Upper lobe of right lung (tissue), 1 donor: Measurements from ENCODE around the gene KHNYN. TPM values are rescaled to one million over a fixed set of nuclear protein-coding genes. Genes with fewer than 3 reads are reported as not detected.
"Not testable (repeated sequence)": the region's sequence is repeated elsewhere in the genome, so short reads cannot be mapped to it uniquely, and the experiment has no call there.

ENCODE experiments used
- ATAC-seq: fragments of 200-7000 bp; cut with Tn5 transposase; one replicate; pipeline ENCODE4 v1.9.1; 2020; ENCODE audit warnings: mild to moderate bottlenecking, moderate library complexity
- DNase-seq: peaks from one replicate; pipeline ENCODE4 v3.0.0-alpha.2; 2020
- H3K27ac ChIP-seq: fragments of 200-600 bp; one replicate; pipeline ENCODE4 v1.8.0; 2022
- H3K27me3 ChIP-seq: fragments of 200-600 bp; one replicate; pipeline ENCODE4 v1.8.0; 2022; ENCODE audit warnings: mild to moderate bottlenecking
- H3K36me3 ChIP-seq: fragments of 200-600 bp; one replicate; pipeline ENCODE4 v1.8.0; 2022
- H3K4me1 ChIP-seq: fragments of 200-600 bp; one replicate; pipeline ENCODE4 v1.8.0; 2022
- H3K4me3 ChIP-seq: fragments of 200-600 bp; one replicate; pipeline ENCODE4 v1.8.0; 2022; ENCODE audit warnings: mild to moderate bottlenecking
- H3K9me3 ChIP-seq: fragments of 200-600 bp; one replicate; pipeline ENCODE4 v1.8.0; 2022
- intact Hi-C: fragments of 100-400 bp; cut with DNase I; formaldehyde crosslinking; loops from one replicate; pipeline ENCODE4 v1.11.0; 2022
- total RNA-seq: library from RNA; stranded (reverse); fragmentation: NEBNext Ultra II Directional; extraction: Animal tissue kit (Norgen Biotek cat#: 25700); gene quantifications from one replicate; pipeline ENCODE4 v1.2.1, GENCODE V29; 2021
- TF ChIP-seq, protein P1 (sequence below): fragments of 200-600 bp; IDR thresholded peaks from one replicate; pipeline ENCODE4 v1.8.0; 2022; ENCODE audit warnings: antibody characterized with exemption
- donor health status: DM: no; HTN: yes; CAD: no; lungs with severe emphysema.

The KHNYN gene
- total RNA-seq, 1 donor from 2014 or later: 56.2 TPM

DNA sequence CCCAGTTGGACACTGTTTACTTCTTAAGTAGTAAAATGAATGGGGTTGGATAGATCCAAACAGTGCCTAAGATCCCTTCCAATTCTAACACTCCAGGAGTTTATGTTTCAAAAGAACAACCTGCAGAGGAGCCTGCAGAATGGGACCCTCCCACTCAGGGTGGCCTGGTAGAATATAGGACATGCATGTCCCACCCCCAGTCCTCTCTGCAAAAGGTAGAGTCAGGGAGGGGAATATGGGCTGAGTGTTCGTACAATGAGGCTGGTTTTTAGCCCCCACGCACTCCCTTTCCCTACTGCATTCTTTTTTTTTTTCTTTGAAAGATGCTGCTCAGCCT is 42.8 kb upstream of the KHNYN start:
- no peak for ATAC-seq
- no peak for DNase-seq
- intact Hi-C loops: no loop called here

DNA sequence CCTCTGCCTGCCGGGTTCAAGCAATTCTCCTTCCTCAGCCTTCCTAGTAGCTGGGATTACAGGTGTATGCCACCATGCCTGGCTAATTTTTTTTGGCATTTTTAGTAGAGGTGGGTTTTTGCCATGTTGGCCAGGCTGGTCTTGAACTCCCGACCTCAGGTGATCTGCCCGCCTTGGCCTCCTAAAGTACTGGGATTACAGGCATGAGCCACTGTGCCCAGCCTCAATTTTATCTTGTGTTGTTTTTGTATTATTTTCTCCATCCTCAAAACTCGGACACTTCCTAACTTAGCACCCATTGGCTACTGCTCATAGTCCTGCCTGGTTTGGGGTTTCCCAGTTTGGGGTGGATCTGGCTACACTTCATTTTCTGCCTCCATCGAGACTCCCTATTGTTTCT is 42.2 kb upstream of the KHNYN start:
- DNase-seq, H3K9me3 ChIP-seq, intact Hi-C loops, H3K27me3 ChIP-seq, ATAC-seq, H3K36me3 ChIP-seq, H3K4me3 ChIP-seq, H3K27ac ChIP-seq, H3K4me1 ChIP-seq: not testable (repeated sequence)

More for the DNA sequence above, 42.8 kb upstream of the KHNYN start:
- Histone ChIP-seq H3K4me3 (no peak overlapping the region), H3K27ac (no peak overlapping the region), H3K27me3 (no peaks in the 10 kb centered on the region), H3K4me1 (peaks cover 7% of the 10 kb centered on the region), H3K36me3 (no peaks in the 10 kb centered on the region), H3K9me3 (no peaks in the 10 kb centered on the region)
- TF ChIP-seq, protein P1, sequence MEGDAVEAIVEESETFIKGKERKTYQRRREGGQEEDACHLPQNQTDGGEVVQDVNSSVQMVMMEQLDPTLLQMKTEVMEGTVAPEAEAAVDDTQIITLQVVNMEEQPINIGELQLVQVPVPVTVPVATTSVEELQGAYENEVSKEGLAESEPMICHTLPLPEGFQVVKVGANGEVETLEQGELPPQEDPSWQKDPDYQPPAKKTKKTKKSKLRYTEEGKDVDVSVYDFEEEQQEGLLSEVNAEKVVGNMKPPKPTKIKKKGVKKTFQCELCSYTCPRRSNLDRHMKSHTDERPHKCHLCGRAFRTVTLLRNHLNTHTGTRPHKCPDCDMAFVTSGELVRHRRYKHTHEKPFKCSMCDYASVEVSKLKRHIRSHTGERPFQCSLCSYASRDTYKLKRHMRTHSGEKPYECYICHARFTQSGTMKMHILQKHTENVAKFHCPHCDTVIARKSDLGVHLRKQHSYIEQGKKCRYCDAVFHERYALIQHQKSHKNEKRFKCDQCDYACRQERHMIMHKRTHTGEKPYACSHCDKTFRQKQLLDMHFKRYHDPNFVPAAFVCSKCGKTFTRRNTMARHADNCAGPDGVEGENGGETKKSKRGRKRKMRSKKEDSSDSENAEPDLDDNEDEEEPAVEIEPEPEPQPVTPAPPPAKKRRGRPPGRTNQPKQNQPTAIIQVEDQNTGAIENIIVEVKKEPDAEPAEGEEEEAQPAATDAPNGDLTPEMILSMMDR: no peak

- H3K27me3 ChIP-seq: no peaks in the 10 kb centered on the region
These were observed 41.1 kb upstream of the KHNYN start for GRCh38 chr14:24388474-24389179.

DNA sequence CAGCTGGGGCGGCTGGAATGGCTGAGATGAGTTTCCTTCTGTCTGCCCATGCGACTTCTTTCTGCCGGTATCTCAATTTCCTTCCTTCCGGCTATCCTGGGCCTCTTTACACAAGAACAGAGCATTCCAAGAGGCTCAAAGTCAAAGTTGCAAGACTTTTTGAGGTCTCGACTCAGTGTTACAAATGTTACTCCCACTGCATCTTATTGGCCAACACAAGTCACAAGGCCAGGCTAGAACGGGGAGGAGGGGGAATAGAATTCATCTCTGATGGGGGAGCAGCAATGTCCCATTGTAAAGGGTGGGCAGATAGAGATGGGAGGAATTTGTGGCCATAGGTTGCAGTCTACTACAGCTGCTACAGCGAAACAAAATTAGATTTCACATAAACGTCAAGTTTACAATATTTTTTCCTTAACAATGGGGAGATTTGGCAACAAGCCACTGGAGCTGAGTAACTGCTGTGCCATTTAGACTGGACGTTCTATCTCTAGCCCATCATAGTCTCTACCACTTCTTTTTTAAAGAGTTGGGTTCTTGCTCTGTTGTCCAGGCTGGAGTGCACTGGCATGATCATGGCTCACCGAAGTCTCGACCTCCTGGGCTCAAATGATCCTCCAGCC is 40.4 kb upstream of the KHNYN start:
- Histone ChIP-seq H3K9me3 (no peaks in the 10 kb centered on the region), H3K27ac (no peak overlapping the region), H3K36me3 (no peaks in the 10 kb centered on the region), H3K4me1 (peaks cover 7% of the 10 kb centered on the region), H3K4me3 (no peak overlapping the region), H3K27me3 (no peaks in the 10 kb centered on the region)
- TF ChIP-seq, protein P1: no peak
- ATAC-seq (no peak), DNase-seq (no peak)
- intact Hi-C loops: no loop called here

More at GRCh38 chr14:24388474-24389179, 41.1 kb upstream of the KHNYN start:
- TF ChIP-seq, protein P1: no peak
- H3K4me3 ChIP-seq: no peak overlapping the region
- ATAC-seq: no peak
- no peaks in the 10 kb centered on the region for H3K9me3 ChIP-seq
- H3K27ac ChIP-seq: no peak overlapping the region
- intact Hi-C loops: no loop called here
- peaks cover 7% of the 10 kb centered on the region for H3K4me1 ChIP-seq
- DNase-seq: no peak
- no peaks in the 10 kb centered on the region for H3K36me3 ChIP-seq

GRCh38 chr14:24390701-24391468 is 38.9 kb upstream of the KHNYN start:
- intact Hi-C loops: no loop called here
- no peak for ATAC-seq

More at GRCh38 chr14:24390701-24391468, 38.9 kb upstream of the KHNYN start:
- Histone ChIP-seq H3K27ac (no peak overlapping the region), H3K4me3 (no peak overlapping the region), H3K4me1 (peaks cover 7% of the 10 kb centered on the region), H3K27me3 (no peaks in the 10 kb centered on the region), H3K9me3 (no peaks in the 10 kb centered on the region), H3K36me3 (no peaks in the 10 kb centered on the region)
- DNase-seq: no peak
- TF ChIP-seq, protein P1: no peak
